Peyer's patch (tissue), 4 donors: ENCODE measurements around the gene PTPN2.

ENCODE experiments used
- CTCF ChIP-seq, 6 experiments: fragments of 450-650 bp in 4 of 6; fragments of 200-600 bp in 2 of 6; sonication (generic) in 1 of 6; IDR thresholded peaks; one replicate each; pipeline ENCODE4 v1.5.1; 2017 to 2019; ENCODE audit warnings: antibody characterized with exemption in 6 of 6, mild to moderate bottlenecking in 3 of 6, moderate library complexity in 1 of 6
- POLR2A ChIP-seq, 2 donors: fragments of 450-650 bp; IDR thresholded peaks; one replicate each; pipeline ENCODE4 v1.5.1; 2017; ENCODE audit warnings: antibody characterized with exemption in 2 of 2, mild to moderate bottlenecking in 2 of 2, moderate library complexity in 2 of 2

GRCh38 chr18:12837747-12838146 is 46.3 kb downstream of the PTPN2 start:
- TF ChIP-seq CTCF (IDR thresholded peaks at IDR 0.05): no peak
- TF ChIP-seq POLR2A (IDR thresholded peaks at IDR 0.05): no peak
